Fibroblast of mammary gland (primary cell): ENCODE results near the gene TKTL1.

Source experiments
- DNase-seq: peaks from one replicate; pipeline ENCODE4 v3.0.0-alpha.2; 2010; ENCODE audit warnings: low read depth
- H3K4me3 ChIP-seq: 2 replicates; pipeline ENCODE4 v1.5.1; 2011; ENCODE audit warnings: low read depth, mild to moderate bottlenecking, low read length, moderate library complexity; ENCODE audit not compliant: control insufficient read depth
- CTCF ChIP-seq: conservative IDR thresholded peaks from 2 replicates; pipeline ENCODE4 v1.5.1; 2011; ENCODE audit warnings: low read depth, low read length, inconsistent platforms; ENCODE audit not compliant: control insufficient read depth, insufficient read depth

TKTL1 gene

GRCh38 chrX:154349979-154350378, 54.4 kb downstream of the TKTL1 start:
- no peak overlapping the region for H3K4me3 ChIP-seq
- no peak for DNase-seq
- TF ChIP-seq CTCF = no peak

- no peak for TF ChIP-seq CTCF
- H3K4me3 ChIP-seq = no peak overlapping the region
- no peak for DNase-seq
Observed at GRCh38 chrX:154350429-154351182, 55.0 kb downstream of the TKTL1 start.

- no peak for DNase-seq
- no peak overlapping the region for H3K4me3 ChIP-seq
Observed at GRCh38 chrX:154351183-154352011, 55.8 kb downstream of the TKTL1 start.

GRCh38 chrX:154352012-154352401, 56.4 kb downstream of the TKTL1 start:
- no peak overlapping the region for H3K4me3 ChIP-seq
- no peak for DNase-seq
- TF ChIP-seq CTCF = no peak

More at GRCh38 chrX:154351183-154352011, 55.8 kb downstream of the TKTL1 start:
- TF ChIP-seq CTCF = no peak

GRCh38 chrX:154352466-154352865, 56.9 kb downstream of the TKTL1 start:
- no peak for TF ChIP-seq CTCF
- no peak for DNase-seq
- H3K4me3 ChIP-seq = no peak overlapping the region

- DNase-seq = no peak
- no peak for TF ChIP-seq CTCF
Observed at GRCh38 chrX:154353172-154353843, 57.7 kb downstream of the TKTL1 start.

More at GRCh38 chrX:154353172-154353843, 57.7 kb downstream of the TKTL1 start:
- H3K4me3 ChIP-seq = no peak overlapping the region
